ENCODE results near the gene ACHE. TPM values are rescaled to one million over a fixed set of nuclear protein-coding genes. Genes with fewer than 3 reads are reported as not detected.
A peak's percentile ranks its signal among the peaks of the same experiment; 100 is the strongest.
"Not testable (repeated sequence)": the region's sequence is repeated elsewhere in the genome, so short reads cannot be mapped to it uniquely, and the experiment has no call there.

Gene ACHE
- polyA plus RNA-seq, 4 donors, result 3.5 to 11.2 (median 7.7) TPM

DNA sequence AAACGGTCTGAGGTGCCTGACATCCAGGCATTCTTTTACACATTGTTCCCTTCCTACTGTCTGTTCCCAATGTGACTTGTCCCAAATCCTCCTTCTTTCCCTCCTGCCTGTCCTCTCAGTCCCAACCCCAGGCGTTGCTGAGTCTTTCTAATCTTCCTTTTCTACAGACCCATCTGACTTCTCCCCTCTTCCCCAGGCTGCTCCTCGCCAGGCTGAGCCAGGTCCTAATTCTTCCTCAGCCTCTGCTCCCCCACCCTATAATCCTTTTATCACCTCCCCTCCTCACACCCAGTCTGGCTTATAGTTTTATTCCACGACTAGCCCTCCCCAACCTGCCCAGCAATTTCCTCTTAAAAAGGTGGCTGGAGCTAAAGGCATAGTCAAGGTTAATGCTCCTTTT is 27.9 kb upstream of the ACHE start:
- not testable (repeated sequence) for DNase-seq; H3K9me3 ChIP-seq (ENCODE audit: control insufficient read depth in 2 of 2, insufficient read depth in 1 of 2, low read depth in 1 of 2, low read length in 1 of 2); H3K4me1 ChIP-seq (ENCODE audit: control insufficient read depth in 3 of 3, insufficient read depth in 2 of 3, low read depth in 1 of 3, low read length in 2 of 3); H3K36me3 ChIP-seq (ENCODE audit: control insufficient read depth in 3 of 3, insufficient read depth in 2 of 3, low read depth in 1 of 3, low read length in 3 of 3); H3K27me3 ChIP-seq (ENCODE audit: control insufficient read depth in 3 of 3, insufficient read depth in 3 of 3, low read length in 3 of 3); H3K27ac ChIP-seq (ENCODE audit: low read depth in 1 of 3, low read length in 2 of 3); H3K4me3 ChIP-seq (ENCODE audit: low read depth in 1 of 3, low read length in 3 of 3); FAIRE-seq
- 26 to 47% (median 32%) methylated on average over 4 of the region's 4 CpGs for WGBS, 3 donors

DNA sequence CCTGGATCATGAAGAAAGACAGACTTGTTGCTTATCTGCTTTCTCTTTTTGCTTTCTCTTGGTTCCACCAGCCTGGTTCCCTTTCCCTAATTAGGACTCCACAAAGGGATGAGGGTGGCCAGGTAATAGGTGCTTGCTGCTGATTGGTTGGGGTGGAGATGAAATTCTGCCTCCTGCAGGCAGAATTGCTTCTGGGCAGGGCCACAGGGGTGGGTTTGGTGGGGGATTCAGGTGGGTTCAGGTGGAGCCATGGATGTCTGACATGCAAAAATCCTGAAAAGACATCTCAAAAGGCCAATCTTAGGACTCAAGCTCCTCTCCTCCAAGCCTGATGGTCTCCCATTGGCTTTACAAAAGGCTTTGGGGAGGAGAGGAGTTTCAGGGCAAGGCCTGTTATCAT is 25.4 kb upstream of the ACHE start:
- no peak for DNase-seq
- Histone ChIP-seq H3K27me3 (ENCODE audit: control insufficient read depth in 3 of 3, insufficient read depth in 3 of 3, low read length in 3 of 3) (no peaks in the 10 kb centered on the region), H3K27ac (ENCODE audit: low read depth in 1 of 3, low read length in 2 of 3) (no peak overlapping the region), H3K9me3 (ENCODE audit: control insufficient read depth in 2 of 2, insufficient read depth in 1 of 2, low read depth in 1 of 2, low read length in 1 of 2) (peaks cover 0 to 8% of the 10 kb centered on the region in 2 donors), H3K4me1 (ENCODE audit: control insufficient read depth in 3 of 3, insufficient read depth in 2 of 3, low read depth in 1 of 3, low read length in 2 of 3) (peaks cover 0 to 2% (median 0%) of the 10 kb centered on the region in 3 donors), H3K36me3 (ENCODE audit: control insufficient read depth in 3 of 3, insufficient read depth in 2 of 3, low read depth in 1 of 3, low read length in 3 of 3) (peaks cover 0 to 2% (median 0%) of the 10 kb centered on the region in 3 donors), H3K4me3 (ENCODE audit: low read depth in 1 of 3, low read length in 3 of 3) (no peak overlapping the region)
- no peak for FAIRE-seq

DNA sequence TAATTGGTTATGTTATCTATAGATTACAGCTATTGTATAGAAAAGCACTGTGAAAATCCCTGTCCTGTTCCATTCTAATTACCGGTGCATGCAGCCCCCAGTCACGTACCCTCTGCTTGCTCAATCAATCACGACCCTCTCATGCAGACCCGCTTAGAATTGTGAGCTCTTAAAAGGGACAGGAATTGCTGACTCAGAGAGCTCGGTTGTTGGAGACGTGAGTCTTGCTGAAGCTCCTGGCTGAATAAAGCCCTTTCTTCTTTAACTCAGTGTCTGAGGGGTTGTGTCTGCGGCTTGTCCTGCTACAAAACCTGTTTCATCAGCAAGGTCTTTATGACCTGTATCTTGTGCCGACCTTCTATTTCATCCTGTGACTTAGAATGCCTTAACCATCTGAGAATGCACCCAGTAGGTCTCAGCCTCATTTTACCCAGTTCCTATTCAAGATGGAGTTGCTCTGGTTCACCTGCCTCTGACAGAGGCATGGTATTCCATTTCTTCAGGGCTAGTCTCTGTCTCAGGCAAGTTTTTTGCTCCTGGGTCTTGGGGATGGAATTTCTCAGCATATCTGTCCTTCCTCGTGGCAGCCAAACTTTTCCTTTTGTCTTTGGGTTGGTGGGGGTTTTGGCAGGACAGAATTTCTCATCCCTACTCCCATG is 24.2 kb upstream of the ACHE start:
- not testable (repeated sequence) for DNase-seq; FAIRE-seq; H3K36me3 ChIP-seq (ENCODE audit: control insufficient read depth in 3 of 3, insufficient read depth in 2 of 3, low read depth in 1 of 3, low read length in 3 of 3); H3K4me1 ChIP-seq (ENCODE audit: control insufficient read depth in 3 of 3, insufficient read depth in 2 of 3, low read depth in 1 of 3, low read length in 2 of 3); H3K9me3 ChIP-seq (ENCODE audit: control insufficient read depth in 2 of 2, insufficient read depth in 1 of 2, low read depth in 1 of 2, low read length in 1 of 2); H3K27ac ChIP-seq (ENCODE audit: low read depth in 1 of 3, low read length in 2 of 3); H3K4me3 ChIP-seq (ENCODE audit: low read depth in 1 of 3, low read length in 3 of 3); H3K27me3 ChIP-seq (ENCODE audit: control insufficient read depth in 3 of 3, insufficient read depth in 3 of 3, low read length in 3 of 3)
- 72 to 90% (median 75%) methylated on average over 9 of the region's 9 CpGs for WGBS, 3 donors

DNA sequence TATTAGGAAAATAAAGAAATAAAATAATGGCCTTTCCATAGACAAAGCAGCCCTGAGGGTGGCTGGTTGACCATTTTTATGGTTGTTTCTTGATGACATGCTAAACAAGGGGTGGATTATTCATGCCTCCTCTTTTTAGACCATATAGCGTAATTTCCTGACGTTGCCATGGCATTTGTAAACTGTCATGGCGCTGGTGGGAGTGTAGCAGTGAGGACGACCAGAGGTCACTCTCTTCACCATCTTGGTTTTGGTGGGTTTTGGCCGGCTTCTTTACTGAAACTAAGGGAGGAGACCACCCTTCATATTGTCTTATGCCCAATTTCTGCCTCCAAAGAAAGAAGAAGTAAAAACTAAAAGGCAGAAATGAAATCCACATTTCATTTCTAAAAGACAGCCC is 23.6 kb upstream of the ACHE start:
- not testable (repeated sequence) for H3K4me3 ChIP-seq (ENCODE audit: low read depth in 1 of 3, low read length in 3 of 3); H3K9me3 ChIP-seq (ENCODE audit: control insufficient read depth in 2 of 2, insufficient read depth in 1 of 2, low read depth in 1 of 2, low read length in 1 of 2); H3K27ac ChIP-seq (ENCODE audit: low read depth in 1 of 3, low read length in 2 of 3); H3K36me3 ChIP-seq (ENCODE audit: control insufficient read depth in 3 of 3, insufficient read depth in 2 of 3, low read depth in 1 of 3, low read length in 3 of 3); FAIRE-seq; H3K4me1 ChIP-seq (ENCODE audit: control insufficient read depth in 3 of 3, insufficient read depth in 2 of 3, low read depth in 1 of 3, low read length in 2 of 3); H3K27me3 ChIP-seq (ENCODE audit: control insufficient read depth in 3 of 3, insufficient read depth in 3 of 3, low read length in 3 of 3); DNase-seq
- 80 to 93% (median 84%) methylated on average over 5 of the region's 5 CpGs for WGBS, 3 donors

DNA sequence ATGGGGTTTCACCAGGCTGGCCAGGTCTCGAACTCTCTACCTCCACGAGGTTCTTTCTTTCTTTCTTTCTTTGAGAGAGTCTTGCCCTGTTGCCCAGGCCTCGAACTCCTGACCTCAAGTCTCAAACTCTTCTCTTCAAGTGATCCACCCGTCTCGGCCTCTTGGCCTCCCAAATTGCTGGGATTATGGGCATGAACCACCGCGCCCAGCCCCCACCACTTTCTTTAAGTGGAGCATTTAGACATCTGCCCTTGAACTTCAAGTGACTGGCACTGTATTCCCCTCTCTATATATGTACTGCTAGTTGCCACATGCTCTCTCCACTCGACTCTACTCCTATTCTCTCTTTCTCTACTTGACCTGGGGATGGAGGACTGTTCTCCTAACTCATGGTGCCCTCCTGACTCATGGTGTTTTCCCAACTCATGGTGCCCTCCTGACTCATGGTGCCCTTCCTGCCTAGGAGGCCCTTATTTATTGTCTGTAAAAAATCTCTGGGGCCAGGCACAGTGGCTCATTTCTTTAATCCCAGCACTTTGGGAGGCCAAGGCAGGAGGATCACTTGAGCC is 19.3 kb upstream of the ACHE start:
- 77 to 85% (median 78%) methylated on average over 8 of the region's 8 CpGs for WGBS, 3 donors
- Histone ChIP-seq H3K36me3 (ENCODE audit: control insufficient read depth in 3 of 3, insufficient read depth in 2 of 3, low read depth in 1 of 3, low read length in 3 of 3) (peaks cover 0 to 2% (median 0%) of the 10 kb centered on the region in 3 donors), H3K4me3 (ENCODE audit: low read depth in 1 of 3, low read length in 3 of 3) (no peak overlapping the region), H3K9me3 (ENCODE audit: control insufficient read depth in 2 of 2, insufficient read depth in 1 of 2, low read depth in 1 of 2, low read length in 1 of 2) (no peaks in the 10 kb centered on the region), H3K27ac (ENCODE audit: low read depth in 1 of 3, low read length in 2 of 3) (peak overlapping the region in 2 of 3 donors; percentile 38 to 39), H3K27me3 (ENCODE audit: control insufficient read depth in 3 of 3, insufficient read depth in 3 of 3, low read length in 3 of 3) (no peaks in the 10 kb centered on the region), H3K4me1 (ENCODE audit: control insufficient read depth in 3 of 3, insufficient read depth in 2 of 3, low read depth in 1 of 3, low read length in 2 of 3) (peaks cover 0 to 31% (median 4%) of the 10 kb centered on the region in 3 donors)
- FAIRE-seq (no peak), DNase-seq (peak in 1 of 2 donors; percentile 43)

DNA sequence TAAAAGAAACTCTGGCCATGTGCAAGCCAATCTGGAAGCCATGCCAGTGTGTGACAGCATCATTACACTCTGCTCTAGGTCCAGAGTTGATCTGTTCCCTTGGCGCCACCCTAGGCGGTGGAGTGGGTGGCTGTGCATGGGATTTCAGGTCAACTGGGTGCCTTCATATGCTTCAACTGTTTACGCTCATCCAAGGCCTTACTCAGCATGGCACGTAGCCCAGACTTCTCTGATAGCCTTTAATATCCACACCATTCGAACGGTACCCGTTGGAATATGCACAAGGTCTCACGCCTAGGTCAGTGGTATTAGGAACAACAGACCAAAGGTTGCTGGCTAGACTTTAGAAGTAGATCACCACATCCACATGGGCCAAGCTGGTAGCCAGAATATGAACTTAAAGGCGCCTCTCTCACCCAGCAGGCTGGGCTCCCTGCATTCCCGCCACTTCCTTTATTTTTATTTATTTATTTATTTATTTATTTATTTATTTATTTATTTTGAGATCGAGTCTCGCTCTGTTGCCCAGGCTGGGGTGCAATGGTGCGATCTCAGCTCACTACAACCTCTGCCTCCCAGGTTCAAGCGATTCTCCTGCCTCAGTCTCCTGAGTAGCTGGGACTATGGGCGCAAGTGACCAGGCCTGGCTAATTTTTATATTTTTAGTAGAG is 18.7 kb upstream of the ACHE start:
- Histone ChIP-seq H3K27me3 (ENCODE audit: control insufficient read depth in 3 of 3, insufficient read depth in 3 of 3, low read length in 3 of 3) (no peaks in the 10 kb centered on the region), H3K27ac (ENCODE audit: low read depth in 1 of 3, low read length in 2 of 3) (peak overlapping the region in 2 of 3 donors; percentile 76 to 79), H3K4me3 (ENCODE audit: low read depth in 1 of 3, low read length in 3 of 3) (no peak overlapping the region), H3K36me3 (ENCODE audit: control insufficient read depth in 3 of 3, insufficient read depth in 2 of 3, low read depth in 1 of 3, low read length in 3 of 3) (peaks cover 0 to 2% (median 0%) of the 10 kb centered on the region in 3 donors), H3K4me1 (ENCODE audit: control insufficient read depth in 3 of 3, insufficient read depth in 2 of 3, low read depth in 1 of 3, low read length in 2 of 3) (peaks cover 0 to 32% (median 4%) of the 10 kb centered on the region in 3 donors), H3K9me3 (ENCODE audit: control insufficient read depth in 2 of 2, insufficient read depth in 1 of 2, low read depth in 1 of 2, low read length in 1 of 2) (no peaks in the 10 kb centered on the region)
- peak; percentile 62 to 99 for DNase-seq
- no peak for FAIRE-seq
- 46 to 73% (median 59%) methylated on average over 15 of the region's 15 CpGs for WGBS, 3 donors

DNA sequence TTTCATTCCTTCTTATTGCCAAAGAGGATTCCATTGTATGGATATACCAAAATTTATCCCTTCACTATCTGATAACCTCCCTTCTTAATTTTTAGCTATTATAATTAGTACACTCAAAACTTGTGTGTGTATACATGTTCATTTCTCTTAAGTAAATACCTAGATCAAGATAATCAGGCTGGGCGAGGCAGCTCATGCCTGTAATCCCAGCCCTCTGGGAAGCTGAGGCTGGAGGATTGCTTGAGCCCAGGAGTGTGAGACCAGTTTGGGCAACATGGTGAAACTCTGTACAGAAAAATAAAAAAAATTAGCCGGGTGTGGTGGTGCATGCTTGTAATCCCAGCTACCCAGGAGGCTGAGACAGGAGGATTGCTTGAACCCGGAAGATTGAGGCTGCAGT is 15.8 kb upstream of the ACHE start:
- peak in 1 of 2 donors; percentile 55 for DNase-seq
- FAIRE-seq, result no peak
- H3K9me3 ChIP-seq (ENCODE audit: control insufficient read depth in 2 of 2, insufficient read depth in 1 of 2, low read depth in 1 of 2, low read length in 1 of 2), result peaks cover 0 to 4% of the 10 kb centered on the region in 2 donors
- WGBS, 3 donors, result 39 to 78% (median 56%) methylated on average over 3 of the region's 3 CpGs
- no peaks in the 10 kb centered on the region for H3K36me3 ChIP-seq (ENCODE audit: control insufficient read depth in 3 of 3, insufficient read depth in 2 of 3, low read depth in 1 of 3, low read length in 3 of 3)
- no peak overlapping the region for H3K4me3 ChIP-seq (ENCODE audit: low read depth in 1 of 3, low read length in 3 of 3)
- no peaks in the 10 kb centered on the region for H3K27me3 ChIP-seq (ENCODE audit: control insufficient read depth in 3 of 3, insufficient read depth in 3 of 3, low read length in 3 of 3)
- peaks cover 0 to 32% (median 4%) of the 10 kb centered on the region in 3 donors for H3K4me1 ChIP-seq (ENCODE audit: control insufficient read depth in 3 of 3, insufficient read depth in 2 of 3, low read depth in 1 of 3, low read length in 2 of 3)
- peak overlapping the region; percentile 75 to 98 (median 90) for H3K27ac ChIP-seq (ENCODE audit: low read depth in 1 of 3, low read length in 2 of 3)

DNA sequence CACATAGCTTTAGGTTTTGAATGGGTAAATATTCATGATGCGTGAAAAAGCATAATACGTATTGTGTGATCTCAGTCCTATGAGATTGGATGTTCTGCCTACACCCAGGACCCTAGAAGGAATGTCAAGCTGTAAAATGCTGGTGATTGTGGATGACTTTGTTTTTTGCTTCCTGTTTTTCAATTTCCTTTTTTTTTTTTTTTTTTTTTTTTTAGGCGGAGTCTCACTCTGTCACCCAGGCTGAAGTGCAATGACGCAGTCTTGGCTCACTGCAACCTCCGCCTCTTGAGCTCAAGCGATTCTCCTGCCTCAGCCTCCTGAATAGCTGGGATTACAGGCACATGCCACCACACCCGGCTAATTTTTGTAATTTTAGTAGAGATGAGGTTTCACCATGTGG is 14.8 kb upstream of the ACHE start:
- Histone ChIP-seq H3K27ac (ENCODE audit: low read depth in 1 of 3, low read length in 2 of 3) (peak overlapping the region; percentile 56 to 98 (median 65)), H3K4me1 (ENCODE audit: control insufficient read depth in 3 of 3, insufficient read depth in 2 of 3, low read depth in 1 of 3, low read length in 2 of 3) (peaks cover 0 to 32% (median 2%) of the 10 kb centered on the region in 3 donors)
- H3K4me3 ChIP-seq (ENCODE audit: low read depth in 1 of 3, low read length in 3 of 3); H3K27me3 ChIP-seq (ENCODE audit: control insufficient read depth in 3 of 3, insufficient read depth in 3 of 3, low read length in 3 of 3); H3K9me3 ChIP-seq (ENCODE audit: control insufficient read depth in 2 of 2, insufficient read depth in 1 of 2, low read depth in 1 of 2, low read length in 1 of 2); FAIRE-seq; H3K36me3 ChIP-seq (ENCODE audit: control insufficient read depth in 3 of 3, insufficient read depth in 2 of 3, low read depth in 1 of 3, low read length in 3 of 3): not testable (repeated sequence)
- 39 to 55% (median 43%) methylated on average over 6 to 7 of the region's 7 CpGs for WGBS, 3 donors
- peak; percentile 63 to 84 for DNase-seq

Data from small intestine (tissue), 7 donors.